ENCODE measurements around the gene CTDNEP1. TPM values are rescaled to one million over a fixed set of nuclear protein-coding genes. Genes with fewer than 3 reads are reported as not detected.

CTDNEP1 gene
- total RNA-seq, 1 donor from 2014 or later: 140 TPM

- H3K36me3 ChIP-seq: no peaks in the 10 kb centered on the region
- DNase-seq: peak; percentile 67
- H3K27ac ChIP-seq: no peak overlapping the region
- H3K4me3 ChIP-seq: peak overlapping the region; percentile 47
- intact Hi-C loops (cut with DNase I): no loop called here
- peaks cover 49% of the 10 kb centered on the region for H3K27me3 ChIP-seq (ENCODE audit: low read depth)
- TF ChIP-seq CTCF (IDR thresholded peaks at IDR 0.05): no peak
- no peak for ATAC-seq
- peaks cover 29% of the 10 kb centered on the region for H3K4me1 ChIP-seq
- H3K9me3 ChIP-seq: no peaks in the 10 kb centered on the region
Observed at GRCh38 chr17:7293816-7294613, 42.5 kb upstream of the CTDNEP1 start.

- intact Hi-C loops (cut with DNase I): no loop called here
- ATAC-seq (no peak), DNase-seq (peak; percentile 38)
Observed at GRCh38 chr17:7293159-7293558, 41.6 kb upstream of the CTDNEP1 start.

GRCh38 chr17:7292729-7293128 lies 41.2 kb upstream of the CTDNEP1 start:
- H3K4me3 ChIP-seq: no peak overlapping the region
- H3K36me3 ChIP-seq: no peaks in the 10 kb centered on the region
- ATAC-seq (no peak), DNase-seq (no peak)
- no peak overlapping the region for H3K27ac ChIP-seq
- no peaks in the 10 kb centered on the region for H3K9me3 ChIP-seq
- intact Hi-C loops (cut with DNase I): no loop called here
- peaks cover 29% of the 10 kb centered on the region for H3K4me1 ChIP-seq
- no peak for TF ChIP-seq CTCF (IDR thresholded peaks at IDR 0.05)
- H3K27me3 ChIP-seq (ENCODE audit: low read depth): peaks cover 52% of the 10 kb centered on the region

More at GRCh38 chr17:7293159-7293558, 41.6 kb upstream of the CTDNEP1 start:
- peaks cover 29% of the 10 kb centered on the region for H3K4me1 ChIP-seq
- no peak for TF ChIP-seq CTCF (IDR thresholded peaks at IDR 0.05)
- H3K9me3 ChIP-seq: no peaks in the 10 kb centered on the region
- no peak overlapping the region for H3K4me3 ChIP-seq
- H3K27ac ChIP-seq: no peak overlapping the region
- no peaks in the 10 kb centered on the region for H3K36me3 ChIP-seq
- H3K27me3 ChIP-seq (ENCODE audit: low read depth): peaks cover 52% of the 10 kb centered on the region

- peaks cover 56% of the 10 kb centered on the region for H3K27me3 ChIP-seq (ENCODE audit: low read depth)
- TF ChIP-seq CTCF (IDR thresholded peaks at IDR 0.05): no peak
- H3K4me3 ChIP-seq: no peak overlapping the region
- intact Hi-C loops (cut with DNase I): no loop called here
- H3K36me3 ChIP-seq: no peaks in the 10 kb centered on the region
- no peaks in the 10 kb centered on the region for H3K9me3 ChIP-seq
- no peak for DNase-seq
- no peak overlapping the region for H3K27ac ChIP-seq
- ATAC-seq: no peak
- peaks cover 29% of the 10 kb centered on the region for H3K4me1 ChIP-seq
Observed at GRCh38 chr17:7292194-7292593, 40.7 kb upstream of the CTDNEP1 start.

- no peak overlapping the region for H3K4me3 ChIP-seq
- H3K27ac ChIP-seq: no peak overlapping the region
- DNase-seq (no peak), ATAC-seq (no peak)
- H3K27me3 ChIP-seq (ENCODE audit: low read depth): peaks cover 50% of the 10 kb centered on the region
- H3K9me3 ChIP-seq: no peaks in the 10 kb centered on the region
- H3K36me3 ChIP-seq: no peaks in the 10 kb centered on the region
- intact Hi-C loops (cut with DNase I): no loop called here
- TF ChIP-seq CTCF (IDR thresholded peaks at IDR 0.05): no peak
- peaks cover 15% of the 10 kb centered on the region for H3K4me1 ChIP-seq
Observed at GRCh38 chr17:7290685-7291084, 39.2 kb upstream of the CTDNEP1 start.

All from lower lobe of right lung (tissue), 2 donors.